GM18858 (cell line): ENCODE data around the gene GALNT8.
"Not testable (repeated sequence)": the region's sequence is repeated elsewhere in the genome, so short reads cannot be mapped to it uniquely, and the experiment has no call there.

ENCODE experiments used
- ATAC-seq: cut with Tn5 transposase; IDR thresholded peaks from one replicate; pipeline ENCODE4 v1.9.1; 2021; ENCODE audit not compliant: unreplicated experiment

The GALNT8 gene

GRCh38 chr12:4742416-4742970 lies 22.3 kb downstream of the GALNT8 start:
- no peak for ATAC-seq

- ATAC-seq, result no peak
Measured at GRCh38 chr12:4743046-4743445, 22.8 kb downstream of the GALNT8 start.

GRCh38 chr12:4744709-4745108 lies 24.5 kb downstream of the GALNT8 start:
- ATAC-seq, result no peak

- no peak for ATAC-seq
Measured at GRCh38 chr12:4745249-4745648, 25.0 kb downstream of the GALNT8 start.

- not testable (repeated sequence) for ATAC-seq
Measured at GRCh38 chr12:4751654-4752053, 31.5 kb downstream of the GALNT8 start.

- ATAC-seq, result no peak
Measured at GRCh38 chr12:4762773-4763172, 42.6 kb downstream of the GALNT8 start.

- no peak for ATAC-seq
Measured at GRCh38 chr12:4763549-4763948, 43.3 kb downstream of the GALNT8 start.

- no peak for ATAC-seq
Measured at GRCh38 chr12:4766445-4766844, 46.2 kb downstream of the GALNT8 start.

GRCh38 chr12:4767186-4767585 lies 47.0 kb downstream of the GALNT8 start:
- ATAC-seq, result no peak

GRCh38 chr12:4768341-4768740 lies 48.1 kb downstream of the GALNT8 start:
- no peak for ATAC-seq

- ATAC-seq, result no peak
Measured at GRCh38 chr12:4769073-4769472, 48.9 kb downstream of the GALNT8 start.

- no peak for ATAC-seq
Measured at GRCh38 chr12:4771172-4771959, 51.2 kb downstream of the GALNT8 start.

- ATAC-seq, result no peak
Measured at GRCh38 chr12:4771960-4772566, 51.9 kb downstream of the GALNT8 start.

- no peak for ATAC-seq
Measured at GRCh38 chr12:4775936-4776335, 55.7 kb downstream of the GALNT8 start.

- ATAC-seq, result no peak
Measured at GRCh38 chr12:4779749-4780148, 59.5 kb downstream of the GALNT8 start.

- ATAC-seq, result no peak
Measured at GRCh38 chr12:4780641-4781611, 60.7 kb downstream of the GALNT8 start.

GRCh38 chr12:4784404-4785054 lies 64.3 kb downstream of the GALNT8 start:
- ATAC-seq, result no peak

- no peak for ATAC-seq
Measured at GRCh38 chr12:4786795-4787194, 66.6 kb downstream of the GALNT8 start.

GRCh38 chr12:4787965-4788364 lies 67.8 kb downstream of the GALNT8 start:
- ATAC-seq, result no peak

- no peak for ATAC-seq
Measured at GRCh38 chr12:4789776-4790175, 69.6 kb downstream of the GALNT8 start.

GRCh38 chr12:4791497-4791896 lies 71.3 kb downstream of the GALNT8 start:
- no peak for ATAC-seq
